CD4-positive, alpha-beta memory T cell (primary cell): ENCODE results near the gene COL28A1. TPM values are rescaled to one million over a fixed set of nuclear protein-coding genes. Genes with fewer than 3 reads are reported as not detected.

Source experiments
- CTCF ChIA-PET: fragments of 350-600 bp; sonication (Branson Sonifier 250); formaldehyde crosslinking; loops from one replicate; lab custom pipeline; 2021; ENCODE audit warnings: inconsistent platforms; ENCODE audit not compliant: partially characterized antibody; lab: Charles Lee
- POLR2A ChIA-PET: fragments of 350-600 bp; sonication (Branson Sonifier 250); formaldehyde crosslinking; loops from one replicate; lab custom pipeline; 2021; ENCODE audit not compliant: partially characterized antibody; lab: Charles Lee
- DNase-seq, 5 donors: peaks; one replicate each; pipeline versions ENCODE4 v3.0.0 to v3.0.0-alpha.2; 2020 to 2022; ENCODE audit warnings: mixed read lengths in 1 of 5
- H3K27ac ChIP-seq: one replicate; pipeline ENCODE4 v1.7.0; 2013; ENCODE audit warnings: low read depth, low read length
- H3K27me3 ChIP-seq: 2 replicates; pipeline ENCODE4 v1.7.0; 2013; ENCODE audit warnings: mild to moderate bottlenecking, low read length, moderate library complexity; ENCODE audit not compliant: insufficient read depth
- H3K36me3 ChIP-seq: 2 replicates; pipeline ENCODE4 v1.7.0; 2013; ENCODE audit warnings: mild to moderate bottlenecking, low read length, moderate library complexity; ENCODE audit not compliant: insufficient read depth
- H3K4me1 ChIP-seq: 2 replicates; pipeline ENCODE4 v1.7.0; 2013; ENCODE audit warnings: mild to moderate bottlenecking, low read length, moderate library complexity; ENCODE audit not compliant: insufficient read depth
- H3K4me3 ChIP-seq, 2 donors: one replicate each; pipeline ENCODE4 v1.7.0; 2013; ENCODE audit warnings: low read length in 2 of 2, mild to moderate bottlenecking in 1 of 2
- H3K9me3 ChIP-seq, 2 donors: one replicate each; pipeline ENCODE4 v1.7.0; 2013; ENCODE audit warnings: low read length in 2 of 2, control low read depth in 1 of 2; ENCODE audit not compliant: control insufficient read depth in 1 of 2
- H3K27ac Mint-ChIP-seq, 7 donors: one replicate each; pipeline ENCODE4 v1.8.0; 2020 to 2021; ENCODE audit warnings: mixed read lengths in 7 of 7, mild to moderate bottlenecking in 6 of 7, inconsistent platforms in 3 of 7, moderate library complexity in 3 of 7
- H3K27me3 Mint-ChIP-seq, 2 donors: one replicate each; pipeline ENCODE4 v1.8.0; 2020 to 2021; ENCODE audit warnings: mixed read lengths in 2 of 2
- H3K36me3 Mint-ChIP-seq, 2 donors: one replicate each; pipeline ENCODE4 v1.8.0; 2020 to 2021; ENCODE audit warnings: mixed read lengths in 2 of 2, inconsistent platforms in 1 of 2, mild to moderate bottlenecking in 1 of 2
- H3K4me1 Mint-ChIP-seq, 4 donors: one replicate each; pipeline ENCODE4 v1.8.0; 2020 to 2021; ENCODE audit warnings: mixed read lengths in 4 of 4, mild to moderate bottlenecking in 1 of 4
- H3K4me3 Mint-ChIP-seq, 8 donors: one replicate each; pipeline ENCODE4 v1.8.0; 2020 to 2021; ENCODE audit warnings: mixed read lengths in 8 of 8, mild to moderate bottlenecking in 7 of 8, moderate library complexity in 6 of 8, inconsistent platforms in 3 of 8
- H3K9me3 Mint-ChIP-seq, 8 donors: one replicate each; pipeline ENCODE4 v1.8.0; 2020 to 2021; ENCODE audit warnings: mixed read lengths in 8 of 8, mild to moderate bottlenecking in 5 of 8, inconsistent platforms in 3 of 8, moderate library complexity in 1 of 8
- intact Hi-C: fragments of 100-400 bp; cut with micrococcal nuclease; formaldehyde crosslinking; loops from one replicate; pipeline ENCODE4 v1.15.1; 2023
- polyA plus RNA-seq, 2 donors: library from polyadenylated mRNA; unstranded; fragments of 300-500 nt; fragmentation: Illumina TruSeq; gene quantifications; one replicate each; pipeline ENCODE4 v1.2.3, GENCODE V29; 2021
- total RNA-seq, 2 experiments: library from RNA; stranded (reverse); gene quantifications; one replicate each; pipeline ENCODE4 v1.2.3, GENCODE V29; 2021

Gene COL28A1
- total and polyA plus RNA-seq, 4 experiments from 2014 or later, result 0.15 to 0.19 TPM; not detected in 2

GRCh38 chr7:7539152-7539551 lies 3.5 kb upstream of the COL28A1 start:
- H3K36me3 ChIP-seq, result no peaks in the 10 kb centered on the region
- no peak overlapping the region for H3K27ac ChIP-seq
- Mint-ChIP-seq H3K4me1 (peaks cover 0 to 3% (median under 1%) of the 10 kb centered on the region in 4 donors), H3K27ac (no peak overlapping the region), H3K27me3 (peaks cover 0 to 4% of the 10 kb centered on the region in 2 donors), H3K9me3 (peaks cover 0 to 2% (median 0%) of the 10 kb centered on the region in 8 donors), H3K4me3 (no peak overlapping the region), H3K36me3 (no peaks in the 10 kb centered on the region)
- no peak overlapping the region for H3K4me3 ChIP-seq
- no peaks in the 10 kb centered on the region for H3K4me1 ChIP-seq
- intact Hi-C loops, result no loop called here
- no peaks in the 10 kb centered on the region for H3K9me3 ChIP-seq
- DNase-seq, result no peak
- ChIA-PET POLR2A (no interaction called here), CTCF (interaction anchor here (1.0 to 5.5 kb wide), 4 partner anchors 14 to 440 kb away, joined by 3 to 87 read pairs (median 5); partner anchors contain the start of gene C1GALT1)
- no peaks in the 10 kb centered on the region for H3K27me3 ChIP-seq

- H3K27me3 Mint-ChIP-seq, result peaks cover 4 to 5% of the 10 kb centered on the region in 2 donors
- Histone ChIP-seq H3K4me1 (no peaks in the 10 kb centered on the region), H3K27ac (no peak overlapping the region), H3K4me3 (no peak overlapping the region), H3K27me3 (no peaks in the 10 kb centered on the region), H3K9me3 (no peaks in the 10 kb centered on the region), H3K36me3 (no peaks in the 10 kb centered on the region)
- no peak overlapping the region for H3K27ac Mint-ChIP-seq
- H3K4me1 Mint-ChIP-seq, result peaks cover 0 to 3% (median under 1%) of the 10 kb centered on the region in 4 donors
- ChIA-PET POLR2A (no interaction called here), CTCF (interaction anchor here (1.3 to 2.9 kb wide), 2 partner anchors 435 to 438 kb away, joined by 3 to 14 read pairs; no protein-coding TSS in a partner anchor)
- H3K9me3 Mint-ChIP-seq, result peaks cover 0 to 3% (median 0%) of the 10 kb centered on the region in 8 donors
- no peak for DNase-seq
- no peaks in the 10 kb centered on the region for H3K36me3 Mint-ChIP-seq
- intact Hi-C loops, result no loop called here
- H3K4me3 Mint-ChIP-seq, result no peak overlapping the region
Observed at GRCh38 chr7:7537711-7538110, 2.0 kb upstream of the COL28A1 start.

- peaks cover 0 to 3% (median 0%) of the 10 kb centered on the region in 8 donors for H3K9me3 Mint-ChIP-seq
- POLR2A ChIA-PET, result no interaction called here
Observed at GRCh38 chr7:7536396-7537019, 835 bp upstream of the COL28A1 start.

GRCh38 chr7:7533831-7534430 lies 1.7 kb downstream of the COL28A1 start:
- peaks cover 4 to 6% of the 10 kb centered on the region in 2 donors for H3K27me3 Mint-ChIP-seq
- Histone ChIP-seq H3K36me3 (no peaks in the 10 kb centered on the region), H3K27me3 (no peaks in the 10 kb centered on the region), H3K27ac (no peak overlapping the region), H3K4me3 (no peak overlapping the region), H3K4me1 (no peaks in the 10 kb centered on the region), H3K9me3 (no peaks in the 10 kb centered on the region)
- ChIA-PET POLR2A (no interaction called here), CTCF (no interaction called here)
- no peak overlapping the region for H3K4me3 Mint-ChIP-seq
- H3K4me1 Mint-ChIP-seq, result no peaks in the 10 kb centered on the region
- H3K9me3 Mint-ChIP-seq, result peaks cover 0 to 3% (median 0%) of the 10 kb centered on the region in 8 donors
- DNase-seq, result no peak
- H3K36me3 Mint-ChIP-seq, result no peaks in the 10 kb centered on the region
- intact Hi-C loops, result no loop called here
- H3K27ac Mint-ChIP-seq, result no peak overlapping the region

More at GRCh38 chr7:7536396-7537019, 835 bp upstream of the COL28A1 start:
- Histone ChIP-seq H3K36me3 (no peaks in the 10 kb centered on the region), H3K4me1 (no peaks in the 10 kb centered on the region), H3K27ac (no peak overlapping the region), H3K27me3 (no peaks in the 10 kb centered on the region), H3K9me3 (no peaks in the 10 kb centered on the region), H3K4me3 (no peak overlapping the region)
- H3K4me1 Mint-ChIP-seq, result peaks cover 0 to 2% (median under 1%) of the 10 kb centered on the region in 4 donors
- no peak overlapping the region for H3K4me3 Mint-ChIP-seq
- no peaks in the 10 kb centered on the region for H3K36me3 Mint-ChIP-seq
- H3K27ac Mint-ChIP-seq, result no peak overlapping the region
- CTCF ChIA-PET, result interaction anchor here (1.1 to 2.9 kb wide), 2 partner anchors 355 to 434 kb away, joined by 3 to 14 read pairs; no protein-coding TSS in a partner anchor
- DNase-seq, result no peak
- intact Hi-C loops, result no loop called here
- H3K27me3 Mint-ChIP-seq, result peaks cover 4 to 6% of the 10 kb centered on the region in 2 donors

GRCh38 chr7:7529328-7529727 lies 6.3 kb downstream of the COL28A1 start:
- ChIA-PET POLR2A (no interaction called here), CTCF (no interaction called here)
- Mint-ChIP-seq H3K27me3 (peaks cover 7 to 17% of the 10 kb centered on the region in 2 donors), H3K36me3 (no peaks in the 10 kb centered on the region), H3K27ac (peak overlapping the region in 1 of 7 donors; percentile 15), H3K9me3 (peaks cover 0 to 3% (median 0%) of the 10 kb centered on the region in 8 donors), H3K4me3 (no peak overlapping the region), H3K4me1 (no peaks in the 10 kb centered on the region)
- Histone ChIP-seq H3K27ac (no peak overlapping the region), H3K4me3 (no peak overlapping the region), H3K4me1 (no peaks in the 10 kb centered on the region), H3K9me3 (no peaks in the 10 kb centered on the region), H3K36me3 (no peaks in the 10 kb centered on the region), H3K27me3 (no peaks in the 10 kb centered on the region)
- intact Hi-C loops, result no loop called here
- DNase-seq, result no peak

- H3K27me3 Mint-ChIP-seq, result peaks cover 10 to 11% of the 10 kb centered on the region in 2 donors
- no peak for DNase-seq
- no peak overlapping the region for H3K27ac Mint-ChIP-seq
- H3K27me3 ChIP-seq, result no peaks in the 10 kb centered on the region
- POLR2A ChIA-PET, result no interaction called here
- no peaks in the 10 kb centered on the region for H3K4me1 Mint-ChIP-seq
- no peaks in the 10 kb centered on the region for H3K36me3 ChIP-seq
- H3K4me3 Mint-ChIP-seq, result no peak overlapping the region
- CTCF ChIA-PET, result no interaction called here
- H3K4me3 ChIP-seq, result no peak overlapping the region
- no peaks in the 10 kb centered on the region for H3K36me3 Mint-ChIP-seq
- no peaks in the 10 kb centered on the region for H3K9me3 Mint-ChIP-seq
- no peak overlapping the region for H3K27ac ChIP-seq
- H3K9me3 ChIP-seq, result no peaks in the 10 kb centered on the region
- no peaks in the 10 kb centered on the region for H3K4me1 ChIP-seq
- intact Hi-C loops, result no loop called here
Observed at GRCh38 chr7:7527047-7527446, 8.6 kb downstream of the COL28A1 start.

GRCh38 chr7:7526006-7526405 lies 9.7 kb downstream of the COL28A1 start:
- DNase-seq, result no peak
- no peaks in the 10 kb centered on the region for H3K9me3 Mint-ChIP-seq
- H3K36me3 Mint-ChIP-seq, result no peaks in the 10 kb centered on the region
- Histone ChIP-seq H3K4me3 (no peak overlapping the region), H3K4me1 (no peaks in the 10 kb centered on the region), H3K27me3 (no peaks in the 10 kb centered on the region), H3K9me3 (no peaks in the 10 kb centered on the region), H3K27ac (no peak overlapping the region), H3K36me3 (no peaks in the 10 kb centered on the region)
- ChIA-PET CTCF (interaction anchor here (1.0 kb wide), 1 partner anchor 13 kb away, joined by 3 read pairs; no protein-coding TSS in a partner anchor), POLR2A (no interaction called here)
- H3K27ac Mint-ChIP-seq, result no peak overlapping the region
- H3K4me3 Mint-ChIP-seq, result no peak overlapping the region
- no peaks in the 10 kb centered on the region for H3K4me1 Mint-ChIP-seq
- peaks cover 8 to 11% of the 10 kb centered on the region in 2 donors for H3K27me3 Mint-ChIP-seq
- intact Hi-C loops, result no loop called here
